Smooth muscle cell (in vitro differentiated cells): ENCODE data around the gene CALN1. TPM values are rescaled to one million over a fixed set of nuclear protein-coding genes. Genes with fewer than 3 reads are reported as not detected.

Source experiments
- DNase-seq: peaks from one replicate; lab custom pipeline; 2025; ENCODE audit not compliant: unreplicated experiment; lab: John Stamatoyannopoulos, UW
- H2AFZ ChIP-seq: fragments of 200-600 bp; sonication (generic); 2 replicates; pipeline ENCODE4 v1.6.0; 2016; ENCODE audit warnings: antibody characterized with exemption, low read depth, mild to moderate bottlenecking
- H3F3A ChIP-seq: fragments of 200-600 bp; sonication (generic); 2 replicates; pipeline ENCODE4 v1.6.0; 2017; ENCODE audit warnings: antibody characterized with exemption, low read depth
- H3K27ac ChIP-seq: fragments of 200-600 bp; sonication (generic); 2 replicates; pipeline ENCODE4 v1.5.1; 2016; ENCODE audit warnings: low read depth, mild to moderate bottlenecking
- H3K27me3 ChIP-seq: fragments of 200-600 bp; sonication (generic); 2 replicates; pipeline ENCODE4 v1.6.1; 2016; ENCODE audit warnings: low read depth, mild to moderate bottlenecking
- H3K36me3 ChIP-seq: fragments of 200-600 bp; sonication (generic); 2 replicates; pipeline ENCODE4 v1.5.1; 2016; ENCODE audit warnings: low read depth
- H3K4me1 ChIP-seq: fragments of 200-600 bp; sonication (generic); 2 replicates; pipeline ENCODE4 v1.5.1; 2016; ENCODE audit warnings: low read depth
- H3K4me2 ChIP-seq: fragments of 200-600 bp; sonication (generic); 2 replicates; pipeline ENCODE4 v1.6.0; 2016; ENCODE audit warnings: mild to moderate bottlenecking
- H3K4me3 ChIP-seq: fragments of 200-600 bp; sonication (generic); 2 replicates; pipeline ENCODE4 v1.5.1; 2016; ENCODE audit warnings: mild to moderate bottlenecking
- H3K79me2 ChIP-seq: fragments of 200-600 bp; sonication (generic); 2 replicates; pipeline ENCODE4 v1.6.0; 2016; ENCODE audit warnings: low read depth, mild to moderate bottlenecking
- H3K9ac ChIP-seq: fragments of 200-600 bp; sonication (generic); 2 replicates; pipeline ENCODE4 v1.6.0; 2016; ENCODE audit warnings: low read depth
- H3K9me3 ChIP-seq: fragments of 200-600 bp; sonication (generic); replicated peaks from 2 replicates; pipeline ENCODE4 v1.5.1; 2016; ENCODE audit warnings: low read depth
- H4K20me1 ChIP-seq: fragments of 200-600 bp; sonication (generic); 2 replicates; pipeline ENCODE4 v1.6.0; 2016; ENCODE audit warnings: low read depth
- WGBS: methylation state at CpG from one replicate; pipeline ENCODE4 v1.1.7; 2016; ENCODE audit warnings: low lambda C conversion rate; 5-methylcytosine and 5-hydroxymethylcytosine counted together
- polyA plus RNA-seq: library from polyadenylated mRNA; unstranded; fragments of >200 nt; fragmentation: Nextera tagmentation; extraction: Ambion mirVana; gene quantifications from 2 replicates; pipeline ENCODE4 v1.2.1, GENCODE V29; 2016
- total RNA-seq: library from RNA; depleted of rRNA; stranded (reverse); fragments of >200 nt; gene quantifications from 2 replicates; pipeline ENCODE4 v1.2.3, GENCODE V29; 2014
- TF ChIP-seq, protein P1 (sequence below): fragments of 200-600 bp; sonication (generic); IDR thresholded peaks from 2 replicates; pipeline ENCODE4 v1.5.1; 2017; ENCODE audit warnings: borderline replicate concordance, mild to moderate bottlenecking, antibody characterized with exemption; ENCODE audit not compliant: insufficient read depth, poor library complexity, severe bottlenecking

Gene CALN1
- total and polyA plus RNA-seq, 2 experiments from 2014 or later = not detected

DNA sequence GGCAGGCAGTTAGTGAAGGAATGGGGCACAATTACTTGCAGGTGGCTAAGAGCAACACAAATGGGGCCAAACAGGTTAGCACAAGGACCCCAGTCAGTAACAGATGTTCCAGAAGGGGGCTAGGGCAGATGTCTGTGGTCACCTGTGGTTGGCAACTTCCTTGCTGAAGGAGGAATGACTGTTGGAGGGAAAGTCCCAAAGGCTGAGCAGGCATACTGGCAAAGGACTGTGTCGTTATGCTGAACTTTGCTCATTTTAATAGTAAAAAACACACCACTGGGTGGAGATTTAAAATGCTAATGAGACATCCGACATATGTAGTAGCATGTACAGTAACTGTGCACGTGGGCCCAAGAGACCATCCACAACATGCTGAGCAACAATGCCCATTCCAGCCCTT, 511.6 kb downstream of the CALN1 start:
- no peak overlapping the region for H3K4me2 ChIP-seq
- H3K9ac ChIP-seq = no peak overlapping the region
- H3K9me3 ChIP-seq = no peaks in the 10 kb centered on the region
- 83% methylated on average over 3 of the region's 3 CpGs for WGBS
- no peaks in the 10 kb centered on the region for H3K27me3 ChIP-seq
- H3K36me3 ChIP-seq = no peaks in the 10 kb centered on the region
- no peak overlapping the region for H2AFZ ChIP-seq
- H3F3A ChIP-seq = no peaks in the 10 kb centered on the region
- no peaks in the 10 kb centered on the region for H3K79me2 ChIP-seq
- no peaks in the 10 kb centered on the region for H4K20me1 ChIP-seq
- no peaks in the 10 kb centered on the region for H3K4me1 ChIP-seq
- no peak overlapping the region for H3K4me3 ChIP-seq
- no peak for DNase-seq
- H3K27ac ChIP-seq = no peak overlapping the region
- TF ChIP-seq, protein P1, sequence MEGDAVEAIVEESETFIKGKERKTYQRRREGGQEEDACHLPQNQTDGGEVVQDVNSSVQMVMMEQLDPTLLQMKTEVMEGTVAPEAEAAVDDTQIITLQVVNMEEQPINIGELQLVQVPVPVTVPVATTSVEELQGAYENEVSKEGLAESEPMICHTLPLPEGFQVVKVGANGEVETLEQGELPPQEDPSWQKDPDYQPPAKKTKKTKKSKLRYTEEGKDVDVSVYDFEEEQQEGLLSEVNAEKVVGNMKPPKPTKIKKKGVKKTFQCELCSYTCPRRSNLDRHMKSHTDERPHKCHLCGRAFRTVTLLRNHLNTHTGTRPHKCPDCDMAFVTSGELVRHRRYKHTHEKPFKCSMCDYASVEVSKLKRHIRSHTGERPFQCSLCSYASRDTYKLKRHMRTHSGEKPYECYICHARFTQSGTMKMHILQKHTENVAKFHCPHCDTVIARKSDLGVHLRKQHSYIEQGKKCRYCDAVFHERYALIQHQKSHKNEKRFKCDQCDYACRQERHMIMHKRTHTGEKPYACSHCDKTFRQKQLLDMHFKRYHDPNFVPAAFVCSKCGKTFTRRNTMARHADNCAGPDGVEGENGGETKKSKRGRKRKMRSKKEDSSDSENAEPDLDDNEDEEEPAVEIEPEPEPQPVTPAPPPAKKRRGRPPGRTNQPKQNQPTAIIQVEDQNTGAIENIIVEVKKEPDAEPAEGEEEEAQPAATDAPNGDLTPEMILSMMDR = no peak

DNA sequence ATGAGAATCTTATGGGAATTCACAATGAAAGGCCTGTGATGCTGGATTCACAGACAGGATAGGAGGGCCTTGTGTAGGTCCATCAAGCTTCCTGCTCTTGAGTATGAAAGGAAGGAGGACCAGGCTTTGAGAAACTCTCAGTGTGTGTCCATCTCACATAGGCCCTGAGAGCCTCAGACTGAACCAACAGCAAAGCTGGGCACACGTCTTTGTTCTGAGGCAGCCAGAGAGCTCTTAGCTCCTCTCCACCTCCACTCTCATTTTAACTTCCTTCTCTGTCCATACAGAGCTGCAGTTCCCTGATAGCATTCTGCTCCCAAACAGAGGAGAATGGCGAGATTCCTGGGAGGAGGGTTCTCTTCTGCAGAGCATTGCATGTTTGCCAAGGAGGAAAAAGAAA, 515.6 kb downstream of the CALN1 start:
- 98% methylated on average over 2 of the region's 2 CpGs for WGBS

DNA sequence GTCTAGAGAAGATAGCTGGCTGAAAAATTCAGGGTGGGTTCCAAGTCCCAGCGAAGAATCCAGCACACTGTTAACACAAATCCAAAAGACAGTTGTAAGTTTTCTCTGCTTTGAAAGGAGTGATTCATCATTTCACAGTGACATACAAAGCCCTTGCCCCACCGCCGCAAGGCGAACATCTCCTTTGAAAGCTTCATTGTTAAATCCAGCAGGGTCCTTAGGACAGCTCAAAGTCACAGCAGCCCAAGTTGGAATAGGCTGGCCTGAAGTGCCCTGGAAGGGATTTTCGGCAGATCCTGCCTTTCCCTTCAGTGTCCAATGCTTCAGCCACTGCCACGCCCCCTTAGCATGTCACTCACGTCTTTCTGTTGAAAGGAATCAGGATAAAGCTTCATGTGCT, 526.1 kb downstream of the CALN1 start:
- H3K79me2 ChIP-seq = no peaks in the 10 kb centered on the region
- no peaks in the 10 kb centered on the region for H3F3A ChIP-seq
- H2AFZ ChIP-seq = no peak overlapping the region
- H3K4me2 ChIP-seq = no peak overlapping the region
- no peak overlapping the region for H3K9ac ChIP-seq
- H3K36me3 ChIP-seq = no peaks in the 10 kb centered on the region
- H3K4me1 ChIP-seq = no peaks in the 10 kb centered on the region
- H3K27ac ChIP-seq = no peak overlapping the region
- TF ChIP-seq, protein P1 = no peak
- no peaks in the 10 kb centered on the region for H3K27me3 ChIP-seq
- H3K9me3 ChIP-seq = no peaks in the 10 kb centered on the region
- no peak overlapping the region for H3K4me3 ChIP-seq
- no peaks in the 10 kb centered on the region for H4K20me1 ChIP-seq
- DNase-seq = no peak
- 76% methylated on average over 7 of the region's 7 CpGs for WGBS

More for the DNA sequence above, 515.6 kb downstream of the CALN1 start:
- Histone ChIP-seq H4K20me1 (no peaks in the 10 kb centered on the region), H3K9ac (no peak overlapping the region), H2AFZ (no peak overlapping the region), H3K27ac (no peak overlapping the region), H3K36me3 (no peaks in the 10 kb centered on the region), H3K4me2 (no peak overlapping the region), H3K27me3 (no peaks in the 10 kb centered on the region), H3F3A (no peaks in the 10 kb centered on the region), H3K4me3 (no peak overlapping the region), H3K79me2 (no peaks in the 10 kb centered on the region), H3K9me3 (no peaks in the 10 kb centered on the region), H3K4me1 (no peaks in the 10 kb centered on the region)
- TF ChIP-seq, protein P1 = no peak
- no peak for DNase-seq

DNA sequence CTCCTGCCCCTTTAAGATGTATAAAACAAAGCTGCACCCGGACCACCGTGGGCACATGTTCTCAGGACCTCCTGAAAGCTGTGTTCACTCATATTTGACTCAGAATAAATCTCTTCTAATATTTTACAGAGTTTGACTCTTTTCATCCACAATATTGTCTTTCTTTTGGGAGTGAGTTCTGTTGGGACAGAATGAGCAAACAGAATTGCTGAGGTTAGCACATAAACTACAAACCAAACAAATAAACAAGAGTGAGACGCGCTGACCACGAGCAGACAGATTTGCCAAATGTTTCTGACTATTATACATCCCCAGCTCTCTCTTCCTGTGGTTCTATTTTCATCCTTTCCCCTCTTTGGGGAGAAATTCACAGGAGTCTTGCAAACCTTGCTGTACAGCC, 526.7 kb downstream of the CALN1 start:
- H3K9ac ChIP-seq = no peak overlapping the region
- H3K27ac ChIP-seq = no peak overlapping the region
- no peaks in the 10 kb centered on the region for H3K36me3 ChIP-seq
- no peaks in the 10 kb centered on the region for H3K79me2 ChIP-seq
- no peak overlapping the region for H3K4me3 ChIP-seq
- H3K27me3 ChIP-seq = peaks cover 2% of the 10 kb centered on the region
- no peaks in the 10 kb centered on the region for H3K4me1 ChIP-seq
- H2AFZ ChIP-seq = no peak overlapping the region
- H4K20me1 ChIP-seq = no peaks in the 10 kb centered on the region
- no peak overlapping the region for H3K4me2 ChIP-seq
- no peak for DNase-seq
- TF ChIP-seq, protein P1 = no peak
- no peaks in the 10 kb centered on the region for H3K9me3 ChIP-seq
- H3F3A ChIP-seq = no peaks in the 10 kb centered on the region
- 89% methylated on average over 5 of the region's 5 CpGs for WGBS
